Subcutaneous abdominal adipose tissue (tissue), 5 donors: ENCODE measurements around the gene TDRD10.
"Not testable (repeated sequence)": the region's sequence is repeated elsewhere in the genome, so short reads cannot be mapped to it uniquely, and the experiment has no call there.

Source experiments
- H3K27ac ChIP-seq: one replicate; pipeline ENCODE4 v1.7.0; 2013; ENCODE audit warnings: low read depth, mild to moderate bottlenecking, inconsistent platforms, low read length, moderate library complexity
- H3K27me3 ChIP-seq, 5 donors: one replicate each; pipeline ENCODE4 v1.7.0; 2013; ENCODE audit warnings: low read length in 5 of 5, inconsistent platforms in 1 of 5; ENCODE audit not compliant: control insufficient read depth in 5 of 5, insufficient read depth in 4 of 5
- H3K36me3 ChIP-seq, 5 donors: one replicate each; pipeline ENCODE4 v1.7.0; 2013; ENCODE audit warnings: low read length in 5 of 5; ENCODE audit not compliant: control insufficient read depth in 5 of 5, insufficient read depth in 5 of 5
- H3K4me1 ChIP-seq, 5 donors: one replicate each; pipeline ENCODE4 v1.7.0; 2013; ENCODE audit warnings: low read length in 5 of 5, mild to moderate bottlenecking in 3 of 5, moderate library complexity in 1 of 5; ENCODE audit not compliant: control insufficient read depth in 5 of 5, insufficient read depth in 5 of 5
- H3K4me3 ChIP-seq, 5 donors: one replicate each; pipeline ENCODE4 v1.7.0; 2013; ENCODE audit warnings: low read length in 5 of 5, low read depth in 1 of 5
- H3K9ac ChIP-seq, 5 donors: one replicate each; pipeline ENCODE4 v1.7.0; 2013; ENCODE audit warnings: low read length in 5 of 5, mild to moderate bottlenecking in 4 of 5, moderate library complexity in 3 of 5
- H3K9me3 ChIP-seq, 5 donors: one replicate each; pipeline ENCODE4 v1.7.0; 2013; ENCODE audit warnings: low read length in 5 of 5; ENCODE audit not compliant: control insufficient read depth in 5 of 5
- donor health status: healthy.
- donor health status: healthy.
- donor health status: healthy.
- donor health status: healthy.
- donor health status: healthy.

The TDRD10 gene

DNA sequence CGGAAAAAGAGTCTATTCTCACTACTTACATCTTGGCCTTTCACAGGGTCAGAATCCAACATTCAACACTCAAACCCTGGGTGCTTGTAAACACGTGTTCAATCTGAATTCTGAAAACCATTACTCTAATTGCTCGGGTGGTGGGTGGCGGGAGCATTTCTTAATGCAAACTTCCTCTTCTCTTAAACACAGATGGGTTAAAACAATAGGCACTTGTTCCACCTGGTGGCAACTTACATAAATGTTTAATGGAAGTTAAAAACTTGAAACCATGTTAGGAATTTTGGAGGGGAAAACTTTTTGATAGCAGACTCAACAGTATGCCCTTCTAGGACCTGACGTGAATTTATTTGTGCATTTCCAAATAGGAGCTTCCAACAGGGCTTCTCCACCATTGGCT lies 23.4 kb upstream of the TDRD10 start:
- Histone ChIP-seq H3K4me3 (no peak overlapping the region), H3K36me3 (peaks cover 0 to 15% (median 7%) of the 10 kb centered on the region in 5 donors), H3K9me3 (no peaks in the 10 kb centered on the region), H3K27me3 (no peaks in the 10 kb centered on the region), H3K4me1 (peaks cover 0 to 17% (median 5%) of the 10 kb centered on the region in 5 donors), H3K9ac (no peak overlapping the region), H3K27ac (no peak overlapping the region)

DNA sequence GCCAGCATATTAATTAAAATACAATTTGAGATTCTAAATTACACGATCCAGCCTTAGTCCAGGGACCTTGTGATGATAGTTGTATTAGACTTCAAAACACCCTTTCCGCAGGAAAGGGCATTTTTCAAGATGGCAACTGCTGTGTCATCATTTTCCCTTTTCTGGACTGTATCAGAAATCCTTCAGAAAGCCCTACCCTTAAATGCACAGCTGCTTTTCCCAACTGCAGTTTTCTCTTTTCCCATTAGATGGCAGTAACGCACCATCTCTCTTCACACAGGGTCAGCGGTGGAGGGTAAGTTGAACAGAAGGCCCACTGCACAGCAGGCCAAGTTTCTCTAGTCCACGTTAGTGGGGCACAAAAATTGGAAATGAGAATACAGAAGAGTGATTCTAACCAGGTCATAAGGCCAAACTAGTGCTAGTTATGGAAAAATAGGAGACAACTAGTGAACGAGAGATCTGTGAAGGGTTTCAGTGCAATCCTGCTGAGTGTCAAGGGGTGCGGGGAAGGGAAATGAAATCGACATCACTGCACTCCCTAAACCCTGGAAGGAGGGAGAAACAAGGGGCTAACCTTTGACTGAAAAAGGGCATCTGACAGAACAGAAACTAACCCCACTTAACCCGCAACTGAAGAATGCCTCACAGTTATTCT lies 22.1 kb upstream of the TDRD10 start:
- Histone ChIP-seq H3K27ac (no peak overlapping the region), H3K4me3 (peak overlapping the region in 1 of 5 donors; percentile 22), H3K4me1 (peaks cover 3 to 21% (median 5%) of the 10 kb centered on the region in 5 donors)

DNA sequence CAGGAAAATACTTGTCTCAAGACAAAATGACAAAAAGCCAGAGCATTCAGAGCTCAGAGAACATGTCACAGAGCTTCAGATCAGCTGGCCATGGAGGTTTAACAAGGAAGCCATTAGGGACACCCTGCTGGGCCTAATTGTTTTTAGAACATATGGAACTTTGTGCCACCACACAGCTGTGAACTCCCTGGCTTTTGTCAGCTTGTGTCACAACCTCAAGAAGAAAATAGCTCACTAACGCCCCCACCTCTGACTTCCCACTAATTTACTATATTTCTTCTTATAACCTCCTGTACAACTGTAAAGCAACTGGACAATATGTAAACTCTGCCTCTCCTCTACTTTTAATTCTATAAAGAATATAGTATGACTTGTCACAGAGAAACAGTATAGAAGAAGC lies 21.0 kb upstream of the TDRD10 start:
- H3K27me3 ChIP-seq: no peaks in the 10 kb centered on the region

More for the DNA sequence above, 22.1 kb upstream of the TDRD10 start:
- Histone ChIP-seq H3K9ac (no peak overlapping the region), H3K36me3 (peaks cover 0 to 21% (median 14%) of the 10 kb centered on the region in 5 donors), H3K27me3 (no peaks in the 10 kb centered on the region), H3K9me3 (no peaks in the 10 kb centered on the region)

DNA sequence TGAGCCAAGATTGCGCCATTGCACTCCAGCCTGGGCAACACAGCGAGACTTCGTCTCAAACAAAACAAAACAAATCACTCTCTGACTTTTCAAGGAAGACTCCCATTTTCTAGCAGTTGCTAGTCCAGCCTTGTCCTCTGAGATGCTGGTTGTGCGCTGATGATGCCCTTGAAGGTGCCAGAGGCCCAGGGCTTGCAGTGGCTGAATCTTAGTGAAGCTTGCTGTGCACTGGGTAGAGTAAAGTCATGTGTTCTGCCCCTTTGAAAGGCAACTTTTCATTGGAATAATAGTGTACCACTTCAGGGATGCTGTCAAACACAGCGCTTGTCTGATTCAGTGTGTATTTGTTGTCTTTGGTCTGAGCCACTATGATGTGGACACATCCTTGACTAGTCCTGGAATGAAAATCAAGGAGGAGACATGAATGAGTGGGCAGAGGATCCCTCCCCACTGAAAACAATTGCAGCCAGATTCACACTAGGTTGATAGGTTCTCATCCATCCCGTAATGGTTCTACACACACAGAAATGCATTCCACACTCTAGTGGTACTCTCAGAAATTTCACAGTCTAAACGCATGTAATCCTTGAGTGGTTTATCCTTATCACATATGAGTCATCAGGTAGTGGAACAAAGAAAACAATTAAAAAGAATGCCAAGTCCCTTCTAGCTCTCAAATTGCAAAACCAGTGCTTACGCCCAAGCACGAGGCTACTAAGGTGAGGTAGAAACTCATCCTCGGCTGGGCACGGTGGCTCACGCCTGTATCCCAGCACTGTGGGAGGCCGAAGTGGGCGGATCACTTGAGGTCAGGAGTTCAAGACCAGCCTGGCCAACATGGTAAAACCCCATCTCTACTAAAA lies 17.8 kb upstream of the TDRD10 start:
- Histone ChIP-seq H3K27me3 (no peaks in the 10 kb centered on the region), H3K36me3 (peaks cover 0 to 34% (median 18%) of the 10 kb centered on the region in 5 donors), H3K9me3 (no peaks in the 10 kb centered on the region), H3K27ac (peak overlapping the region; percentile 17), H3K9ac (no peak overlapping the region), H3K4me3 (no peak overlapping the region), H3K4me1 (peaks cover 5 to 51% (median 15%) of the 10 kb centered on the region in 5 donors)

More for the DNA sequence above, 21.0 kb upstream of the TDRD10 start:
- Histone ChIP-seq H3K4me3 (no peak overlapping the region), H3K4me1 (peaks cover 5 to 29% (median 11%) of the 10 kb centered on the region in 5 donors), H3K9ac (peak overlapping the region in 1 of 5 donors; percentile 4), H3K36me3 (peaks cover 0 to 27% (median 15%) of the 10 kb centered on the region in 5 donors), H3K9me3 (no peaks in the 10 kb centered on the region), H3K27ac (peak overlapping the region; percentile 5)

DNA sequence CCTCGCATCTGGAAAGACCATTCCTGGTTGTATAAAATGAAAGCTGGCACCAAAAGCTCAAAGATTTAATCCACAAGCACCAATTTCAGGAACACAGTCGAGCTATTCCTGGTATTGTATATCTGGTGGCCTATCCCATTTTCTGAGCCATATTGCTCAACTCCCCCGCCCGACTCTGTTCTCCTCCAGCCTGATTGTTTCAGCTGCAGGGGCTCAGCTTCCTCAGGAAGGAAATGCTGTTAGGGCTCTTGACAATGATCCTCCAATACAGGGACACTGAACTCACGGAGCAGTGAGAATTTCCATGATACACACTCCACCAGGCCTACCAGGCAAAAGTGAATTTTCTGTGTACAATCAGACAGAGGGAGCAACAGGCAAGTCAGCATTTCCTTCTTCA lies 16.9 kb upstream of the TDRD10 start:
- H3K27ac ChIP-seq: peak overlapping the region; percentile 45
- no peak overlapping the region for H3K9ac ChIP-seq
- H3K27me3 ChIP-seq: no peaks in the 10 kb centered on the region
- peaks cover 0 to 34% (median 18%) of the 10 kb centered on the region in 5 donors for H3K36me3 ChIP-seq
- H3K9me3 ChIP-seq: no peaks in the 10 kb centered on the region
- peaks cover 9 to 53% (median 11%) of the 10 kb centered on the region in 5 donors for H3K4me1 ChIP-seq
- no peak overlapping the region for H3K4me3 ChIP-seq

DNA sequence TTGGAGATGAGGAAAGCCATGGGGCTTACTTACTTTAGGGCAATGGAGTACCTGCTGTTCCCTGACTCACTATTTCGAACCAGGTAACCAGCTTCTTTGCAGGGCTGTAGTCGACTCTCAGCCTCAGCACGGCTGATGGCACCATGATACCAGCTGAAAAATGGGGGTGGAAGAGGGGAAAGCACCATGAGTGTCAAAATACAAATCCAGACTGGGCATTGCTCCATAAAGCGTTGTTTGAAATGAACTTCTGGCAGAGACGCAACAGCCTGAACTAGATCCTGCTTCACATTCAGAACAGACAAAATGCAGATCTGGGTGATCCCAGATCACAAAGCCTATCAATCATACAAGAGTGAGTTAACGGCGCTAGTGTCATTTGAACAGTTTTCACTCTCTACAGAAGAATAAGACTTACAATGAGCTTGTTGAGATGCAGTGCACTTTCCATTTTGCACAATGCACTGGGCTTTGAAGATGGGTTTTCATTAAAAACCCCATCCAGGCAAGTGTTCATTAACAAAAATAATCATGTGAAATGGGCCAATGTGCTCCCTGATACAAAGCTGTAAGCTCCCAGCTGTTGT lies 16.0 kb upstream of the TDRD10 start:
- Histone ChIP-seq H3K9me3 (no peaks in the 10 kb centered on the region), H3K4me3 (no peak overlapping the region), H3K4me1 (peaks cover 9 to 55% (median 11%) of the 10 kb centered on the region in 5 donors), H3K27me3 (no peaks in the 10 kb centered on the region), H3K9ac (no peak overlapping the region), H3K27ac (peak overlapping the region; percentile 45), H3K36me3 (peaks cover 0 to 34% (median 18%) of the 10 kb centered on the region in 5 donors)

DNA sequence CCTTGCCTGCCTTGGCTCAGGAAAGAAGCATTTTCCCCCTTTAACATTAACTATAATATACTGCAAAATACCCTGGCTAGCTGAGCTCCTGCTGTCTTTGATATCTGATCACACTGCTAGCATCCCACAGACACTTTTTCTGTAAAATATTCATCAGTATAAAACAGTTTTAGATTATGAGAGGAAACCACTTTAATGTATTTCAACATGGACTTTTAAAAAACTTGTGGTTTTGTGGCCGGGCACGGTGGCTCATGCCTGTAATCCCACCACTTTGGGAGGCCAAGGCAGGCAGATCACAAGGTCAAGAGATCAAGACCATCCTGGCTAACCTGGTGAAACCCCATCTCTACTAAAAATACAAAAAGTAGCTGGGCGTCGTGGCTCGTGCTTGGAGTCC lies 15.3 kb upstream of the TDRD10 start:
- not testable (repeated sequence) for H3K27me3 ChIP-seq, H3K4me3 ChIP-seq, H3K9ac ChIP-seq, H3K9me3 ChIP-seq
- peaks cover 12 to 63% (median 18%) of the 10 kb centered on the region in 5 donors for H3K4me1 ChIP-seq
- H3K27ac ChIP-seq: peak overlapping the region; percentile 33
- peaks cover 0 to 34% (median 18%) of the 10 kb centered on the region in 5 donors for H3K36me3 ChIP-seq

DNA sequence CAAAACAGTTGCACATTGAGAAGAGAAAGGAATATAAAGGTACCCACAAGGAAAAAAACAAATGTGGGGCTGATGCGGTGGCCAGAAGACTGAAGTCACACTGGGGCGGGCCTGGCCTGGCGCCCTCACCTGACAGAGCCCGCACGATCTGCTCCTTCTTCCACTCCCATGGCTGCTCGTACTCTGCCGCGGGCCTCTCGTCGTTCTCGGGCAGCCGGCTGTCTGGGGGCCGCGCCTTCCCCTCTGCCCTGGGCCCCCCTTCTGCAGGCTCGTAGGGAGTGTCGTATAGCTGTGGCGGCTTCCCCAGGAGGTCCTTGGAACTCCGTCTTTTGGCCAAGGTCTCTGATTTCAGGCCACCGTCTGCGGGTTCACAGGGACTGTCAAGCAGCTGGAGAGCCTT lies 13.1 kb upstream of the TDRD10 start:
- H3K9ac ChIP-seq: no peak overlapping the region
- no peaks in the 10 kb centered on the region for H3K9me3 ChIP-seq
- H3K4me3 ChIP-seq: no peak overlapping the region
- H3K36me3 ChIP-seq: peaks cover 0 to 24% (median 13%) of the 10 kb centered on the region in 5 donors
- no peaks in the 10 kb centered on the region for H3K27me3 ChIP-seq
- H3K4me1 ChIP-seq: peaks cover 20 to 82% (median 36%) of the 10 kb centered on the region in 5 donors
- H3K27ac ChIP-seq: peak overlapping the region; percentile 17

DNA sequence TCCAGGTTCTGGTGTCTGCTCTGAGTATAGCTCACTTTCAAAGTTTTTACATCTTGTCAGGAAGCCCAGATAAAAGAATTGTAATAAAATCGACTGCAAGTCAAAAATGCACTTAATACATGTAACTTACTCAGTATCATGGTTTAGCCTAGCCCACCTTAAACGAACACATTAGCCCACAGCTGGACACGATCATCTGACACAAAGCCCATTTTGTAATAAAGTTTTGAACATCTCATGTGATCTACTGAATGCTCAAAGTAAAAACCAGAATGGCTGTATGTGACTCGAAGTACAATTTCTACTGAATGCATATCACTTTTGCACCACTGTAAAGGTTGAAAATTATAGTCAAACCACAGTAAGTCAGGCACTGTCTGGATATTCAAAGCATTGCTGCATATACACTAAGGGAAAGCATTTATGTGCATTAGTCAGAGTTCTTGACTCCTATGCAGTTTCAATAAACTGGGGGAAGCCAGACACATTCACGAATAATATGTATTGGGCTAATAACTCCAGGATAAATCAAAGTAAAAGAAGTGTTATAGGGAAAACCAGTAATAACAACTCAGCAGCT lies 12.2 kb upstream of the TDRD10 start:
- H3K9me3 ChIP-seq: no peaks in the 10 kb centered on the region
- peak overlapping the region; percentile 17 for H3K27ac ChIP-seq

More for the DNA sequence above, 12.2 kb upstream of the TDRD10 start:
- H3K4me1 ChIP-seq: peaks cover 19 to 85% (median 36%) of the 10 kb centered on the region in 5 donors
- H3K4me3 ChIP-seq: no peak overlapping the region
- H3K27me3 ChIP-seq: no peaks in the 10 kb centered on the region
- peaks cover 0 to 21% (median 9%) of the 10 kb centered on the region in 5 donors for H3K36me3 ChIP-seq
- no peak overlapping the region for H3K9ac ChIP-seq
